GM21529 (cell line): Measurements from ENCODE around the gene SIVA1.

Experiments
- ATAC-seq: cut with Tn5 transposase; IDR thresholded peaks from one replicate; pipeline ENCODE4 v1.9.1; 2021; ENCODE audit not compliant: unreplicated experiment

SIVA1 gene

GRCh38 chr14:104783484-104784217 is 30.7 kb downstream of the SIVA1 start:
- no peak for ATAC-seq

- no peak for ATAC-seq
Observed at GRCh38 chr14:104784218-104784568, 31.2 kb downstream of the SIVA1 start.

- no peak for ATAC-seq
Observed at GRCh38 chr14:104784846-104785707, 32.1 kb downstream of the SIVA1 start.

- ATAC-seq = no peak
Observed at GRCh38 chr14:104785708-104786080, 32.7 kb downstream of the SIVA1 start.

GRCh38 chr14:104786091-104786586 is 33.2 kb downstream of the SIVA1 start:
- ATAC-seq = no peak

GRCh38 chr14:104786726-104787675 is 34.1 kb downstream of the SIVA1 start:
- no peak for ATAC-seq

- no peak for ATAC-seq
Observed at GRCh38 chr14:104787736-104788135, 34.8 kb downstream of the SIVA1 start.

GRCh38 chr14:104788161-104788818 is 35.3 kb downstream of the SIVA1 start:
- ATAC-seq = no peak

GRCh38 chr14:104788873-104789663 is 36.1 kb downstream of the SIVA1 start:
- no peak for ATAC-seq

- ATAC-seq = no peak
Observed at GRCh38 chr14:104789752-104790743, 37.1 kb downstream of the SIVA1 start.

- no peak for ATAC-seq
Observed at GRCh38 chr14:104791425-104791824, 38.5 kb downstream of the SIVA1 start.

GRCh38 chr14:104792101-104792884 is 39.3 kb downstream of the SIVA1 start:
- no peak for ATAC-seq

GRCh38 chr14:104792945-104793702 is 40.2 kb downstream of the SIVA1 start:
- ATAC-seq = no peak

- no peak for ATAC-seq
Observed at GRCh38 chr14:104793703-104793959, 40.7 kb downstream of the SIVA1 start.

- no peak for ATAC-seq
Observed at GRCh38 chr14:104794099-104794498, 41.2 kb downstream of the SIVA1 start.

GRCh38 chr14:104794631-104794992 is 41.7 kb downstream of the SIVA1 start:
- ATAC-seq = no peak

- ATAC-seq = peak; percentile 37
Observed at GRCh38 chr14:104794993-104795780, 42.2 kb downstream of the SIVA1 start, which contains the start of gene AKT1. Gene AKT1 (minus strand): TSS chr14:104795748. CDS start chr14:104792643, 3,105 bp downstream.
